Common myeloid progenitor, CD34-positive (primary cell): ENCODE measurements around the gene KPNA6.
"Not testable (repeated sequence)": the region's sequence is repeated elsewhere in the genome, so short reads cannot be mapped to it uniquely, and the experiment has no call there.

Source experiments
- CTCF ChIA-PET: fragments of 350-600 bp; sonication (Branson Sonifier 250); formaldehyde crosslinking; loops from one replicate; lab custom pipeline; 2021; ENCODE audit warnings: antibody characterized with exemption; lab: Charles Lee
- POLR2A ChIA-PET: fragments of 350-600 bp; sonication (Branson Sonifier 250); formaldehyde crosslinking; loops from one replicate; lab custom pipeline; 2021; ENCODE audit warnings: antibody characterized with exemption; lab: Charles Lee
- DNase-seq, 3 donors: peaks; one replicate each; pipeline versions ENCODE4 v3.0.0 to v3.0.0-alpha.2; 2013
- H3K27ac ChIP-seq, 2 experiments: 1 replicate in 1 of 2; 2 replicates in 1 of 2; pipeline ENCODE4 v1.7.0; 2013; ENCODE audit warnings: inconsistent platforms in 2 of 2, low read length in 2 of 2, mild to moderate bottlenecking in 2 of 2, low read depth in 1 of 2, moderate library complexity in 1 of 2; ENCODE audit not compliant: severe bottlenecking in 2 of 2, insufficient read depth in 1 of 2, poor library complexity in 1 of 2
- H3K27me3 ChIP-seq, 5 experiments: replicated peaks in 2 of 5; 1 replicate in 3 of 5; 2 replicates in 2 of 5; pipeline versions ENCODE4 v1.6.1 to v1.7.0; 2013; ENCODE audit warnings: low read length in 4 of 5, mild to moderate bottlenecking in 2 of 5, moderate library complexity in 2 of 5, inconsistent platforms in 1 of 5; ENCODE audit not compliant: insufficient read depth in 5 of 5, control insufficient read depth in 4 of 5
- H3K36me3 ChIP-seq, 4 experiments: 1 replicate in 2 of 4; 2 replicates in 2 of 4; pipeline versions ENCODE4 v1.6.1 to v1.7.0; 2013; ENCODE audit warnings: low read length in 3 of 4, control low read depth in 1 of 4, mild to moderate bottlenecking in 1 of 4; ENCODE audit not compliant: control insufficient read depth in 4 of 4, insufficient read depth in 4 of 4
- H3K4me1 ChIP-seq, 4 experiments: 1 replicate in 3 of 4; 2 replicates in 1 of 4; pipeline versions ENCODE4 v1.6.1 to v1.7.1; 2013; ENCODE audit warnings: low read length in 3 of 4, mild to moderate bottlenecking in 3 of 4, control low read depth in 1 of 4, inconsistent platforms in 1 of 4, moderate library complexity in 1 of 4; ENCODE audit not compliant: control insufficient read depth in 4 of 4, insufficient read depth in 4 of 4; ENCODE audit errors: control extremely low read depth in 1 of 4
- H3K4me3 ChIP-seq, 7 experiments: 1 replicate in 4 of 7; 2 replicates in 3 of 7; pipeline versions ENCODE4 v1.5.1 to v1.7.0; 2013; ENCODE audit warnings: mild to moderate bottlenecking in 7 of 7, low read length in 6 of 7, moderate library complexity in 6 of 7, inconsistent platforms in 2 of 7, low read depth in 2 of 7, control low read depth in 1 of 7; ENCODE audit not compliant: insufficient read depth in 4 of 7, control insufficient read depth in 1 of 7; ENCODE audit errors: extremely low read depth in 1 of 7
- H3K9me3 ChIP-seq, 5 experiments: 1 replicate in 4 of 5; 2 replicates in 1 of 5; pipeline versions ENCODE4 v1.6.1 to v1.7.1; 2013; ENCODE audit warnings: low read length in 4 of 5, mild to moderate bottlenecking in 2 of 5, inconsistent platforms in 1 of 5, low read depth in 1 of 5, moderate library complexity in 1 of 5; ENCODE audit not compliant: control insufficient read depth in 4 of 5, insufficient read depth in 2 of 5; ENCODE audit errors: control extremely low read depth in 1 of 5
- WGBS: methylation state at CpG from one replicate; pipeline ENCODE4 v1.1.5; 2013; ENCODE audit not compliant: insufficient coverage; 5-methylcytosine and 5-hydroxymethylcytosine counted together

Gene KPNA6

GRCh38 chr1:32123361-32123760 is 15.5 kb downstream of the KPNA6 start:
- peaks cover 11 to 44% (median 27%) of the 10 kb centered on the region in 4 experiments for H3K4me1 ChIP-seq
- POLR2A ChIA-PET, H3K36me3 ChIP-seq, H3K27ac ChIP-seq, H3K4me3 ChIP-seq, H3K9me3 ChIP-seq, DNase-seq, H3K27me3 ChIP-seq: not testable (repeated sequence)
- CTCF ChIA-PET, result interaction anchor here (0.6 to 5.7 kb wide), 4 partner anchors 12 to 86 kb away, joined by 3 to 24 read pairs (median 3); no protein-coding TSS in a partner anchor
- WGBS, result 94% methylated on average over 2 of the region's 2 CpGs

GRCh38 chr1:32125313-32125712 is 17.5 kb downstream of the KPNA6 start:
- WGBS, result 94% methylated on average over 3 of the region's 8 CpGs
- H3K4me3 ChIP-seq, result no peak overlapping the region
- peaks cover 16 to 58% (median 36%) of the 10 kb centered on the region in 4 experiments for H3K4me1 ChIP-seq
- no peaks in the 10 kb centered on the region for H3K9me3 ChIP-seq
- ChIA-PET CTCF (interaction anchor here (0.6 to 5.7 kb wide), 2 partner anchors 14 to 15 kb away, joined by 3 to 24 read pairs; no protein-coding TSS in a partner anchor), POLR2A (no interaction called here)
- DNase-seq, result no peak
- no peaks in the 10 kb centered on the region for H3K27me3 ChIP-seq
- no peak overlapping the region for H3K27ac ChIP-seq
- peaks cover 0 to 8% (median 3%) of the 10 kb centered on the region in 4 experiments for H3K36me3 ChIP-seq

- peak in 1 of 3 donors; percentile 41 for DNase-seq
- ChIA-PET POLR2A (no interaction called here), CTCF (interaction anchor here (1.1 to 2.0 kb wide), 3 partner anchors 9 to 16 kb away, joined by 3 to 5 read pairs (median 4); no protein-coding TSS in a partner anchor)
- peaks cover 0 to 8% (median 3%) of the 10 kb centered on the region in 4 experiments for H3K36me3 ChIP-seq
- no peak overlapping the region for H3K4me3 ChIP-seq
- peaks cover 16 to 49% (median 25%) of the 10 kb centered on the region in 4 experiments for H3K4me1 ChIP-seq
- 67% methylated on average over 2 of the region's 3 CpGs for WGBS
- no peaks in the 10 kb centered on the region for H3K27me3 ChIP-seq
- H3K9me3 ChIP-seq, result no peaks in the 10 kb centered on the region
- peak overlapping the region in 1 of 2 experiments; percentile 64 for H3K27ac ChIP-seq
Measured at GRCh38 chr1:32126770-32127169, 18.9 kb downstream of the KPNA6 start.

GRCh38 chr1:32127409-32128198 is 19.7 kb downstream of the KPNA6 start:
- H3K27ac ChIP-seq, result peak overlapping the region in 1 of 2 experiments; percentile 64
- 100% methylated on average over 2 of the region's 4 CpGs for WGBS
- POLR2A ChIA-PET, result interaction anchor here (1.1 kb wide), 1 partner anchor 13 kb away, joined by 6 read pairs; no protein-coding TSS in a partner anchor
- DNase-seq, result peak in 1 of 3 donors; percentile 43
- CTCF ChIA-PET, result interaction anchor here (0.9 to 2.0 kb wide), 10 partner anchors 8 to 133 kb away, joined by 3 to 5 read pairs (median 3); partner anchors contain the start of gene KPNA6
- H3K4me3 ChIP-seq, result no peak overlapping the region
- H3K27me3 ChIP-seq, result no peaks in the 10 kb centered on the region
- H3K9me3 ChIP-seq, result no peaks in the 10 kb centered on the region
- peaks cover 0 to 8% (median 4%) of the 10 kb centered on the region in 4 experiments for H3K36me3 ChIP-seq
- peaks cover 11 to 41% (median 19%) of the 10 kb centered on the region in 4 experiments for H3K4me1 ChIP-seq

- H3K27ac ChIP-seq, result peak overlapping the region in 1 of 2 experiments; percentile 51
- no peaks in the 10 kb centered on the region for H3K27me3 ChIP-seq
- ChIA-PET POLR2A (interaction anchor here (1.1 kb wide), 1 partner anchor 12 kb away, joined by 6 read pairs; no protein-coding TSS in a partner anchor), CTCF (interaction anchor here (0.6 to 2.0 kb wide), 11 partner anchors 8 to 274 kb away, joined by 3 to 5 read pairs (median 3); partner anchors contain the start of gene KPNA6)
- peaks cover 11 to 41% (median 16%) of the 10 kb centered on the region in 4 experiments for H3K4me1 ChIP-seq
- peak overlapping the region in 1 of 7 experiments; percentile 13 for H3K4me3 ChIP-seq
- no peaks in the 10 kb centered on the region for H3K9me3 ChIP-seq
- no CpG with 5 or more reads among the region's 1 CpG for WGBS
- H3K36me3 ChIP-seq, result peaks cover 0 to 8% (median 4%) of the 10 kb centered on the region in 4 experiments
- no peak for DNase-seq
Measured at GRCh38 chr1:32128479-32128878, 20.6 kb downstream of the KPNA6 start.

DNA sequence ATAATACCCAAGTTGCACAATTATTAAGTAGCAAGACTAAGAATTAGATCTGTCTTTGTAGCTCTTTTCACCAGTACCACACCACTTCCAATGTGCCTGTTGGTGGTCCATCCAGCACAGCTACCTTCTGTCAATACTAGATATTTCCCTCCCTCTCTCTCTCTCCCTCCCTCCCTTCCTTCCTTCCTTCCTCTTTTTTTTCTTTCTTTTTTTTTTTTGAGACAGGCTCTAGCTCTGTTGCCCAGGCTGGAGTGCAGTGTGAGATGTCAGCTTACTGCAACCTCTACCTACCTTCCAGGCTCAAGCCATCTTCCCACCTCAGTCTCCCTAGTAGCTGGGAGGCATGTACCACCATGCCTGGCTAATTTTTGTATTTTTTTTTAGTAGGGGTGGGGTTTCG is 21.1 kb downstream of the KPNA6 start:
- H3K27ac ChIP-seq, result no peak overlapping the region
- WGBS, result no CpG with 5 or more reads among the region's 1 CpG
- ChIA-PET POLR2A (interaction anchor here (1.1 kb wide), 1 partner anchor 12 kb away, joined by 6 read pairs; no protein-coding TSS in a partner anchor), CTCF (interaction anchor here (0.6 to 2.0 kb wide), 8 partner anchors 7 to 273 kb away, joined by 3 to 5 read pairs (median 3); no protein-coding TSS in a partner anchor)
- DNase-seq, result peak in 2 of 3 donors; percentile 40 to 55
- H3K27me3 ChIP-seq, result no peaks in the 10 kb centered on the region
- H3K4me3 ChIP-seq, result peak overlapping the region in 1 of 7 experiments; percentile 13
- H3K36me3 ChIP-seq, result peaks cover 0 to 8% (median 4%) of the 10 kb centered on the region in 4 experiments
- peaks cover 11 to 40% (median 16%) of the 10 kb centered on the region in 4 experiments for H3K4me1 ChIP-seq
- H3K9me3 ChIP-seq, result no peaks in the 10 kb centered on the region
